Activated CD8-positive, alpha-beta memory T cell treated with anti-CD3 and anti-CD28 coated beads for 4 hours (primary cell): ENCODE measurements around the gene MYO5C.

Experiments
- DNase-seq, 2 donors: peaks; one replicate each; pipeline ENCODE4 v3.0.0-alpha.2; 2020; ENCODE audit warnings: low read depth in 2 of 2

MYO5C gene, protein sequence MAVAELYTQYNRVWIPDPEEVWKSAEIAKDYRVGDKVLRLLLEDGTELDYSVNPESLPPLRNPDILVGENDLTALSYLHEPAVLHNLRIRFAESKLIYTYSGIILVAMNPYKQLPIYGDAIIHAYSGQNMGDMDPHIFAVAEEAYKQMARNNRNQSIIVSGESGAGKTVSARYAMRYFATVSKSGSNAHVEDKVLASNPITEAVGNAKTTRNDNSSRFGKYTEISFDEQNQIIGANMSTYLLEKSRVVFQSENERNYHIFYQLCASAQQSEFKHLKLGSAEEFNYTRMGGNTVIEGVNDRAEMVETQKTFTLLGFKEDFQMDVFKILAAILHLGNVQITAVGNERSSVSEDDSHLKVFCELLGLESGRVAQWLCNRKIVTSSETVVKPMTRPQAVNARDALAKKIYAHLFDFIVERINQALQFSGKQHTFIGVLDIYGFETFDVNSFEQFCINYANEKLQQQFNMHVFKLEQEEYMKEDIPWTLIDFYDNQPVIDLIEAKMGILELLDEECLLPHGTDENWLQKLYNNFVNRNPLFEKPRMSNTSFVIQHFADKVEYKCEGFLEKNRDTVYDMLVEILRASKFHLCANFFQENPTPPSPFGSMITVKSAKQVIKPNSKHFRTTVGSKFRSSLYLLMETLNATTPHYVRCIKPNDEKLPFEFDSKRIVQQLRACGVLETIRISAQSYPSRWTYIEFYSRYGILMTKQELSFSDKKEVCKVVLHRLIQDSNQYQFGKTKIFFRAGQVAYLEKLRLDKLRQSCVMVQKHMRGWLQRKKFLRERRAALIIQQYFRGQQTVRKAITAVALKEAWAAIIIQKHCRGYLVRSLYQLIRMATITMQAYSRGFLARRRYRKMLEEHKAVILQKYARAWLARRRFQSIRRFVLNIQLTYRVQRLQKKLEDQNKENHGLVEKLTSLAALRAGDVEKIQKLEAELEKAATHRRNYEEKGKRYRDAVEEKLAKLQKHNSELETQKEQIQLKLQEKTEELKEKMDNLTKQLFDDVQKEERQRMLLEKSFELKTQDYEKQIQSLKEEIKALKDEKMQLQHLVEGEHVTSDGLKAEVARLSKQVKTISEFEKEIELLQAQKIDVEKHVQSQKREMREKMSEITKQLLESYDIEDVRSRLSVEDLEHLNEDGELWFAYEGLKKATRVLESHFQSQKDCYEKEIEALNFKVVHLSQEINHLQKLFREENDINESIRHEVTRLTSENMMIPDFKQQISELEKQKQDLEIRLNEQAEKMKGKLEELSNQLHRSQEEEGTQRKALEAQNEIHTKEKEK (N-terminal part only)

DNA sequence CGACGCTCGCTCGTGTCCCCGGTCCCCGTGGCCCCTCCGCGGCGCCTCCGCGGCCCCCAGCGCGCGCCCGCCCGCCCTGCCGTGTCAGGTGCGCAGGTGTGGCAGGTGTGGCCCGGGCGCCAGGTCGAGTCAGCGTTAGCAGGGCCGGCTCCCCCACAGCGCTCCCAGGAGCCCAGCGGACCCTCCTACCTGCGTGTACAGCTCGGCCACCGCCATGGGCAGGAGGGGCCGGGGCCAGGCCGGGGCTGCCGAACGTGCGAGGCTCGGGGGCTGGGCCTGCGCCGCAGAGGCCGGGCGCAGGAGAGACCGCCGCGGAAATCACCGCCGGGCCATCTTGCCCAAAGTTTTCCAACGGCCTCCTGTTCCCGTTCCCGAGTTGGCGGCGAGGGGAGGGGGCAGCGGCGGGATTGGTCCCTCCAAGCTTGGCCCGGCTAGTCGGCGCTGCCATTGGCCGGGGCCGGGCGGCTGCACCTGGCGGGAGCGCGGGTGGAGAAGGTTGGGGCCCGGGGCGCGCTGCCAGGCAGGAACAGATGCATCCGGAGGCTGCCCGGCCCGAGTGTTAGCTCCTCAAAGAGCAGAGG is at the start of gene MYO5C:
Gene MYO5C, minus strand, starts transcription at position 384 of the 581 bp plus-strand sequence. Its CDS starts 168 bp downstream, at position 216.
- no peak for DNase-seq

DNA sequence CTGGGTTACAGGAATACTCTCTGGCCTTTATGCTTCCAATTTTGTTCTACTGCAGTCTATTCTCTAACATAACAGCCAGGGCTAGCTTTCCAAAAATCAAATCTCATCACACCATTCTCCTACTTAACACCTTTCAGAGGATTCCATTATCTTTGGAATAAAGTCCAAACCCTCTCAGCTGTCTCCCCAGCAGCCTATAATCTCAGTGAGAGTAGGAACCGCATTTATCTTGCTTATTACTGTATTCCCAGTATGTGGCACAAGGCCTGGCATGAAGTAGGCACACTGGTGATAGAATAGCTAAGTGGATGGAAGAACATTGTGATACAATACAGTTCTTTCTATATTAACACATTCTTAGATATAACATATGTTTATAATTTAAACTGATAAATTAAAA is 49.0 kb upstream of the MYO5C start:
- no peak for DNase-seq

DNA sequence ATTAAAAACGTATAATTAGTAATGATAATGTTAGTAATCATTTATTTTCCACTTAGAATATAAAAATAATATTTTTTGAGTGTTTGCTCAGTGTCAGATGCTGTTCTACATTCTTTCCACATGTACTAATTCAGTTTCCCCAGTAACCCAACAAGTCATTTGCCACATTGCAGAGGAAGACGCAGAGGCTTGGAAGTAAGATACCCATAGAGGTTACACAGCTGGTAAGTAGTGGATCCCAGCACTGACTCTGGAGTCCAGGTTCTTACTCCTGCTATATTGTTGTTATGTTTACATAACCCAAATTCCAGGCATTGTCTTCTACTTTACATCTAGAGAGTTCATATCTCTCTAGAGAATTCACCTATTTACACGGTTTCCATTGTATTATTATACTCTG is 48.2 kb upstream of the MYO5C start:
- DNase-seq: no peak

DNA sequence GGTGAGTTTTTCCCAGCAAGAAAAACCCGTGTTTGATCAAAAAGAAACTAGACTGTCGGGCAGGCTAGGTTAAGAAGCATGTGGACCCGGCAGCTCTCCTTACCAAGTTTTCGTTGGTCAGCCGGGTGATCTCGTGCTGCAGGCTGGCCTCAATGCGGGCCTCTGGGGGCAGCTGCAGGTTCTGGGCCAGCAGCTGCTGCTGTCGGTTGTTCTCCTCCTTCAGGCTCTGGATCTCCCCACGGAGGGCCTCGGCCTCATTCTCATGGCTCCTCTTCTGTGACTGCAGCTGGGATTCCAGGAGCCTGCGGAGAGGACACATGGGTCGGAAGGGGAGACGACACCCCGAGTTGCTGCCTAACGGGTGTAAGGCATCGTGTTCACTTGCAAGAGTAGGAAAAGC is 44.5 kb upstream of the MYO5C start:
- no peak for DNase-seq

DNA sequence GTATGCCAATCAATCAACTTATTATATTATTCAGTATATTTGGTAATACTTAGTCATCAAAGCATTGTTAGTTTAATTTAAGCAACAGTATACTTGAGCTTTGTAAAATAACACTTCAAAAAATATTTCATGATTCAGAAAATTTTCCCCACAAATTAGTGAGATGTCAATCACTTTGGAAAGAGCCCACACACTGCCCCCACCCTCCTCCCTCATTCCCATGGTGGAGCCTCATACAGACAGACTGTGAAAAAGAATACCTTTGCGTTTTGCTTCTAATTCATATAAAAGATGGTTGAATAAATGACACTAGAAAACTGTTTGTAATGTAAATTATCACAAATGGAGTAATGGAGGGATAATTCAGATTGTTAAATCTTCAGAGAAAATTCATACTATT is 43.3 kb upstream of the MYO5C start:
- DNase-seq: no peak

DNA sequence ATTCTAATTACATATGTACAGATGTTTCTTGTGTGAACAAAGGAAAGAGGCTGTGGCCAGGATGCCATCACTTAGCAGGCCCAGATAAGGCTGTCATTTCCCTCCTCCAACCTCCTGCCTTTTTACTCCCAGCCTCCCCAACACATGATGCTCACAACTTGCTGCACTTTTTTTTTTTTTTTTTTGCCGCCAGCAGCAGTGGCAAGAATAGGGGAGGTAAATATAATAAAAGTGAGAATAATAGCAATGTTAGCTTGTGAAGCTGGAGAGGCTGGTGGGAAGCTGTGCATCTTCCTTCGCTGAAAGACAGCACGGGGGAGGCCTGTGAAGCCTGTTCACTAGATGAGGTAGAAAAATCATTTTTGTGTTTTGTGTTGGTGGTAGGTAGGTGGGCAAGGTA is 42.5 kb upstream of the MYO5C start:
- DNase-seq: no peak

DNA sequence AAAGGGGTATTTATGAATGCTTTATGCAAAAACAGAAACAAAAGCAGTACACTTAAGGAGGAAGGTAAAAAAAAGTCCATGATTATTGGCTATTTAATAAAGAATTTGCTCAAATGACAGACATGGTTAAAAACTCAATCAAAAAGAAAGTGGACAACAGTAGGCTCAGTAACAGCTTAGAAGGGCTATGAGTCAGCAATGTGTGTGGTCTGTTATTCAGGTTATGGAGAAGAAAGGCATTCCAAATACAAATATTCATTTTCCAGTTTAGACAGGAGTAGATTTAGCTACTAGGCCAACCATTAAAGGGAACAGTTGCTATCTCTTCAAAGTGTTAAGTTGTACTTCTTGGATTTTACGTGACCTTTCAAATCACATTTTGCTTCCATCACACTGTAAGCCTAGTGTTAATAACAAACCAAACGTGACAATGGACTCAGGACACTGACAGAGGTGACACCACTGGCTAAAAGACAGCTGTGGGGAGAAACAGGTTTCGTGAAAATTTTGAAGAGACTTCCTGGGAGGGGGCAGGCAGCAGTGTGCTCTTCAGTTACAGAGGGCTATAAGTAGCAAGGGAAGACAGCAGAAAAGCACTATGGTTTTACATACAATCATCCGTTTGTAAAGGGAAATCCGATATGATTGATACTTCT is 41.7 kb upstream of the MYO5C start:
- no peak for DNase-seq

- DNase-seq: no peak
These were observed 40.9 kb upstream of the MYO5C start for GRCh38 chr15:52336529-52336928.

DNA sequence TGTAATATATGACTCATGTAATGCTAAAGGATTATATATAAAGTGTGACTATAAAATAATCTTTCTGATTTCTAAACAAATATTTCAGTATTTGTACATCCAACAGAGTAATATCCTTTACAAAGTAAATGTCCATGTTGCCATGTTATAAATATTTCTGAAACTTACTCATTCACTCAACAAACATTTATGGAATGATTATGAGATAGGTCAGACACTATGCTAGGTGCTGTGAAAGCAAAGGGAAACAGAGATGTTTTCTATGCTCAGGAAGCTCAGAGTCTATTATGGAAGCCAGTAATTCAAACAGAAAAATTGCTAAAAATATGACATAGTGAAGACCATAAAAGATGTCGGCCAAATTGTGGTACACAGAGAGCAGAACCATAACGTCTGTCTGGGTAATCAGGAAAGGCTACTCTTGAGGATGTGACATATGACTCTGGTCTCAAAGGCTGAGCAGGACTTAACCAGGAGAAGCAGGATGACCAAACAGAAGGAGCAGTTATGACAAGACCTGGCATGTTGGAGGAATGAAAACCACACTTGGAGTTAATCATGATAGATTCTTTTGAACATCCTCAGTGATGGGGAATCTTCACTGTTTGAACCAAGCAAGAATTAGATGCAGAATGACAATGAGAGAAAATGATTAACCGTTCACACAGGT is 39.0 kb upstream of the MYO5C start:
- DNase-seq: no peak

GRCh38 chr15:52331490-52332240 is 36.1 kb upstream of the MYO5C start:
- peak; percentile 2 to 19 for DNase-seq

- DNase-seq: no peak
These were observed 34.4 kb upstream of the MYO5C start for GRCh38 chr15:52329987-52330386.

GRCh38 chr15:52329150-52329549 is 33.5 kb upstream of the MYO5C start:
- no peak for DNase-seq

- DNase-seq: no peak
These were observed 33.1 kb upstream of the MYO5C start for GRCh38 chr15:52328680-52329079.

GRCh38 chr15:52326756-52327155 is 31.2 kb upstream of the MYO5C start:
- DNase-seq: no peak

DNA sequence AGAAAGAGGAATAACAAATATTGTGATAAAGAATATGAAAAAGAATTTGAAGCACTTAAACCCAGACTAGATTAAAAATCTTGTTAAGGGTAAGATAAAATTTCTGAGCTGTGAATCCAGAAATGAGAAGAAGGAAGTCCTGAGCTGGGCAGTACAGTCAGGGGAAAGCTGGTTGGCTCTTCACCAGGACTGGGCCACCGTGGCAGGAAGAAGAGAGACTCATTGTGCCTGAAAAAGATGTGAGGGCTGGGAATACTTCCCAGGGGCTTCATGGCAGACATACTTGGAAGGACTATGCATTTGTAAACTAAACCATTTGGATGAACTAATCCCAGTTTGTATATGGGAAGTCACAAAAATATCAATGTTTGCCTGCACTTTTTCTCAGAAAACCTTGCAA is 28.5 kb upstream of the MYO5C start:
- no peak for DNase-seq

DNA sequence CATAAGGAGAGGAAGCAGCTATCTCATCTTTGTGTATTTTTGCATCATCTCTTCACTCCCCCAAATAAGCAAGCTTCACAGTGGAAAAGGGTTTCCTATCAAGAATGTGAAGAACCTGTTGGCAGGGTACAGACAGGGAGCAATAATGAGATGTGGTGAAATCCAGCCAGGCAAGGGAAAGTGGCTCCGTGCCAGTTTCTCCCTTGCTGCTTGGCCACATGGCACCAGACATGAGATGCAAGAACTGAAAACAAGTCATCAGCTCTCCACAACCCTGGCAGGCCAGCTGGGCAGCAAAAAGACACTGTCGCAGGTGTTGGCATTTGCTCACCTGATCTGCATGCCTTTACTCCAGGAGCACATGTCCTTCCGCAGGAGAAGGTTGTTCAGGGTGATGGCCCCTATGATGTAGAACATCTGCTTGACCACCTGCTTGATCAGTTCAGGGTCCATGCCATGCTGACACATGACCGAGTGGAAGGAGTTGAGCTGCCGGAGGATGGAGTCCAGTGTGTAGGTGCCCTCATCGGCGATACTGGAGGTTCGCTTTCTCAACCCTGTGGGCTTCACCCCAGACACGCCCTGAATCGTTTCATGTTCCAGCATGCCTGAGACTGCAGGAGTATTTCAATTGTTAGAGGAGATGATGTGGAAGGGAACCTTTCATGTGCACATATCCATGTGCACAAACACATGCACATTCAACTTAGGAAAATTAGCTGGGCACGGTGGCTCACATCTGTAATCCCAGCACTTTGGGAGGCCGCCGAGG is 23.3 kb upstream of the MYO5C start:
- no peak for DNase-seq

GRCh38 chr15:52317688-52318087 is 22.1 kb upstream of the MYO5C start:
- no peak for DNase-seq

- DNase-seq: no peak
These were observed 21.4 kb upstream of the MYO5C start for GRCh38 chr15:52317022-52317421.

- DNase-seq: no peak
These were observed 13.5 kb upstream of the MYO5C start for GRCh38 chr15:52309154-52309548.
